ENCODE results near the gene C9orf85. TPM values are rescaled to one million over a fixed set of nuclear protein-coding genes. Genes with fewer than 3 reads are reported as not detected.

Gene C9orf85, protein sequence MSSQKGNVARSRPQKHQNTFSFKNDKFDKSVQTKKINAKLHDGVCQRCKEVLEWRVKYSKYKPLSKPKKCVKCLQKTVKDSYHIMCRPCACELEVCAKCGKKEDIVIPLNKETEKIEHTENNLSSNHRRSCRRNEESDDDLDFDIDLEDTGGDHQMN
- total RNA-seq: 15.6 and 19.1 TPM in 2 replicates

GRCh38 chr9:71911061-71911907 is at the start of gene C9orf85, which contains the start of gene ABHD17B:
Gene C9orf85, plus strand, starts transcription at chr9:71911639. Its CDS starts 96 bp downstream, at chr9:71911735.
Gene ABHD17B, minus strand, starts transcription at chr9:71911193. Its CDS starts 36,113 bp downstream, at chr9:71875080.
- peak; percentile 98 for DNase-seq (ENCODE audit: low read depth)
- no peaks in the 10 kb centered on the region for H3K36me3 ChIP-seq (ENCODE audit: control insufficient read depth, insufficient read depth, low read length)
- no peak for TF ChIP-seq CTCF (IDR thresholded peaks at IDR 0.05; ENCODE audit: insufficient read depth, low read length, poor library complexity, severe bottlenecking)
- H3K4me3 ChIP-seq (ENCODE audit: low read depth, low read length): peak within 1 kb of the TSS; percentile 88
- H3K27me3 ChIP-seq (ENCODE audit: control insufficient read depth, insufficient read depth, low read length): no peaks in the 10 kb centered on the region

DNA sequence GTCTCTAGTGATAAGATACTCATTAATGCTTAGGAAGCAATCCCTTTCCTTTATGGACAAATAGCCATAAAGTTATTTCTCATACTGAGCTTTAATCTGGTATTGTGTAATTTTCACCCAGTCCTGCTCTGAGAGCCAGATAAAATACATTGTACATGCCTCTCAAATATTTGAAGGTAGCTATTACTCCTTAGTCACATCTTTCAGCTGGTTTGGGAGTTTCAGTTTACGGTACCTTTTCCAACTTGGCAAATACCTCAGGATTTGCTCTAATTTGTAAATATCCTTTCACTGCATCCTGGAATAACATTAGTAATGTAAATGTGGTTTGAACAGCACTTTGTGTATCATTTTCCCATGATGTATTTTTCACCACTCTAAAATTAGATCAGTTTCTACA is 47.8 kb upstream of the C9orf85 start:
- no peak for TF ChIP-seq CTCF (IDR thresholded peaks at IDR 0.05; ENCODE audit: insufficient read depth, low read length, poor library complexity, severe bottlenecking)
- no peaks in the 10 kb centered on the region for H3K27me3 ChIP-seq (ENCODE audit: control insufficient read depth, insufficient read depth, low read length)
- no peaks in the 10 kb centered on the region for H3K36me3 ChIP-seq (ENCODE audit: control insufficient read depth, insufficient read depth, low read length)
- no peak for DNase-seq (ENCODE audit: low read depth)
- no peak overlapping the region for H3K4me3 ChIP-seq (ENCODE audit: low read depth, low read length)

GRCh38 chr9:71875345-71875744 is 36.1 kb upstream of the C9orf85 start:
- DNase-seq (ENCODE audit: low read depth): no peak
- Histone ChIP-seq H3K4me3 (ENCODE audit: low read depth, low read length) (no peak overlapping the region), H3K36me3 (ENCODE audit: control insufficient read depth, insufficient read depth, low read length) (no peaks in the 10 kb centered on the region), H3K27me3 (ENCODE audit: control insufficient read depth, insufficient read depth, low read length) (no peaks in the 10 kb centered on the region)
- TF ChIP-seq CTCF (IDR thresholded peaks at IDR 0.05; ENCODE audit: insufficient read depth, low read length, poor library complexity, severe bottlenecking): no peak

DNA sequence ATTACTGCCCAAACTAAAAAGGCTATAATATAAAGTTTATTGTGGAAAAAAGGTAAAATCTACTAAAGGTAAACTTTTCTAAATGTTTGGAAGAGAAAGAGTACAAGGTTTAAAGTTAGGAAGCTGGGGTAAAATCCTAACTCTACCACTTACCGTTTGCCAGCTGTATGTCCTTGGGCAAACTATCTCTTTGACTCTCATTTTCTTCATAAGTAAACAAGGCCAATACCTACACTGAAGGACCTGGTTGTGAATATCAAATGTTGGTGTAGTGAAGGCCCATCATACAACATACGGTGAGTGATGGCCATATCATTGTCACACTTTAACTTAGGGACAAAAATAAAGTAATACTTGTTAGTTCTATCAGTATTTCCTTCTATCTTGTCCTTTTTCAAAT is 35.3 kb upstream of the C9orf85 start:
- TF ChIP-seq CTCF (IDR thresholded peaks at IDR 0.05; ENCODE audit: insufficient read depth, low read length, poor library complexity, severe bottlenecking): no peak
- Histone ChIP-seq H3K4me3 (ENCODE audit: low read depth, low read length) (no peak overlapping the region), H3K27me3 (ENCODE audit: control insufficient read depth, insufficient read depth, low read length) (no peaks in the 10 kb centered on the region), H3K36me3 (ENCODE audit: control insufficient read depth, insufficient read depth, low read length) (no peaks in the 10 kb centered on the region)
- no peak for DNase-seq (ENCODE audit: low read depth)

DNA sequence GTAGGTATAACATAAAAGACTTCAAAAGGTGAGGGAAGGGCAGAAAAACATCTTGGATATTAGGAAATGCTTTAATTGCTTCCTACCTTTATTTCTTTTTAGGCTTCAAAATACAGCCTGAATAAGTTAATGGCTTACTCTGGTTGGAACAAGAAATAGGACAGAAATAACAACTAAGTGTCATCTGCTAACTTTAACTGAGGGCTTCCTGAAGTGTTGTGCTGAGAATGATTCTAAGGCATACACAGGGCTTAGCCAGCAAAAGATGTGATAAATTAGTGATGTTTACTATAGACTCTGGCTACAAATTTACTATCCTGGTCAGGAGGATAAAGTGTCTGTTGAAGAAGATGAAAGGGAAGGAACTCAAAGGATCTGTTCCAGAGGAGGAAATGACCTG is 34.6 kb upstream of the C9orf85 start:
- no peaks in the 10 kb centered on the region for H3K36me3 ChIP-seq (ENCODE audit: control insufficient read depth, insufficient read depth, low read length)
- no peak overlapping the region for H3K4me3 ChIP-seq (ENCODE audit: low read depth, low read length)
- no peak for TF ChIP-seq CTCF (IDR thresholded peaks at IDR 0.05; ENCODE audit: insufficient read depth, low read length, poor library complexity, severe bottlenecking)
- DNase-seq (ENCODE audit: low read depth): no peak
- no peaks in the 10 kb centered on the region for H3K27me3 ChIP-seq (ENCODE audit: control insufficient read depth, insufficient read depth, low read length)

Measured in kidney epithelial cell (primary cell).